Naive thymus-derived CD8-positive, alpha-beta T cell (primary cell): ENCODE measurements around the gene KRTAP4-8. TPM values are rescaled to one million over a fixed set of nuclear protein-coding genes. Genes with fewer than 3 reads are reported as not detected.
"Not testable (repeated sequence)": the region's sequence is repeated elsewhere in the genome, so short reads cannot be mapped to it uniquely, and the experiment has no call there.

Source experiments
- ATAC-seq, 2 donors: fragments of 150-1000 bp; cut with Tn5 transposase in 1 of 2; sonication (Bioruptor Pico), chemical (Tn5 transposase) in 1 of 2; 1 replicate in 1 of 2; 2 replicates in 1 of 2; pipeline ENCODE4 v1.10.0; 2021; ENCODE audit warnings: mild to moderate bottlenecking in 2 of 2, moderate library complexity in 2 of 2
- POLR2A ChIA-PET: fragments of 350-600 bp; sonication (Branson Sonifier 250); formaldehyde crosslinking; loops from one replicate; lab custom pipeline; 2021; ENCODE audit warnings: antibody characterized with exemption; lab: Charles Lee
- DNase-seq, 10 donors: peaks; one replicate each; pipeline versions ENCODE4 v3.0.0 to v3.0.0-alpha.2; 2020 to 2022
- H3K27ac Mint-ChIP-seq, 10 donors: one replicate each; pipeline ENCODE4 v1.8.0; 2020 to 2022; ENCODE audit warnings: mild to moderate bottlenecking in 10 of 10, mixed read lengths in 10 of 10, moderate library complexity in 4 of 10, inconsistent platforms in 1 of 10
- H3K27me3 Mint-ChIP-seq, 5 donors: one replicate each; pipeline ENCODE4 v1.8.0; 2021 to 2022; ENCODE audit warnings: mixed read lengths in 5 of 5
- H3K36me3 Mint-ChIP-seq, 3 donors: one replicate each; pipeline ENCODE4 v1.8.0; 2020 to 2022; ENCODE audit warnings: mixed read lengths in 3 of 3, mild to moderate bottlenecking in 2 of 3, inconsistent platforms in 1 of 3
- H3K4me1 Mint-ChIP-seq, 4 donors: one replicate each; pipeline ENCODE4 v1.8.0; 2021 to 2022; ENCODE audit warnings: mixed read lengths in 4 of 4
- H3K4me3 Mint-ChIP-seq, 10 donors: one replicate each; pipeline ENCODE4 v1.8.0; 2020 to 2022; ENCODE audit warnings: mild to moderate bottlenecking in 10 of 10, mixed read lengths in 10 of 10, moderate library complexity in 6 of 10, inconsistent platforms in 1 of 10
- H3K9me3 Mint-ChIP-seq, 9 donors: one replicate each; pipeline ENCODE4 v1.8.0; 2020 to 2022; ENCODE audit warnings: mixed read lengths in 9 of 9, mild to moderate bottlenecking in 3 of 9, inconsistent platforms in 1 of 9, moderate library complexity in 1 of 9
- polyA plus RNA-seq, 3 donors: library from polyadenylated mRNA; unstranded; fragments of 300-500 nt; fragmentation: Illumina TruSeq; gene quantifications; one replicate each; pipeline ENCODE4 v1.2.3, GENCODE V29; 2021
- total RNA-seq, 8 experiments: library from RNA in 2 of 8; stranded (reverse) in 2 of 8; gene quantifications; one replicate each; pipeline ENCODE4 v1.2.3 and lab custom pipeline; 2021 to 2026

KRTAP4-8 gene
- total RNA-seq (not detected), polyA plus RNA-seq (not detected), total RNA-seq (lab: John Stamatoyannopoulos, UW) (0 reads per million in 6 experiments)

DNA sequence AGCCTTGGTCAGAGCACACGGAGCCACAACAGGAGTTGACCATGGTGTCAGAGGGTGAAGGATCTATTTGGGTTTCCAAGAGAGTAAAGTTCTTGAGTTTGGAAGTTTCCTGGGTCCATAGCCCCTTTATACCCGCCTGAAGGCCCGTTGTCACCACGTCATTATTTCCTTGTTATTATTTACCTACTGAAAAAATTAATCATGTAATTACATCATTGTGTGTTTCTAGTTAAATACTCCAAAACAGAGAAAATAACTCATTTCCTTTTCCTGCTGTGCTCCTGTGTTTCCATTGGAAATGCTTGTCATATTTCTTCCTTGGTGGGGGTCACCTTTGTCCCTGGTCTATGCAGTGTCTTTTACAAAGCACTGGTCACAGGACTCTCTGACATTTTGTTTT lies at the start of gene KRTAP4-8:
KRTAP4-8 (minus strand) TSS at position 101 of the 400 bp plus-strand sequence; CDS start at position 43, 58 bp downstream.
- Mint-ChIP-seq H3K27me3 (peaks cover 6 to 14% (median 8%) of the 10 kb centered on the region in 5 donors), H3K4me3 (no peak within 1 kb of the TSS), H3K9me3 (peaks cover 0 to 2% (median 0%) of the 10 kb centered on the region in 9 donors), H3K27ac (peak within 1 kb of the TSS in 1 of 10 donors; percentile 47), H3K4me1 (peaks cover 6 to 20% (median 12%) of the 10 kb centered on the region in 4 donors), H3K36me3 (peaks cover 0 to 1% (median 1%) of the 10 kb centered on the region in 3 donors)
- DNase-seq, result no peak
- no peak for ATAC-seq
- POLR2A ChIA-PET, result no interaction called here

DNA sequence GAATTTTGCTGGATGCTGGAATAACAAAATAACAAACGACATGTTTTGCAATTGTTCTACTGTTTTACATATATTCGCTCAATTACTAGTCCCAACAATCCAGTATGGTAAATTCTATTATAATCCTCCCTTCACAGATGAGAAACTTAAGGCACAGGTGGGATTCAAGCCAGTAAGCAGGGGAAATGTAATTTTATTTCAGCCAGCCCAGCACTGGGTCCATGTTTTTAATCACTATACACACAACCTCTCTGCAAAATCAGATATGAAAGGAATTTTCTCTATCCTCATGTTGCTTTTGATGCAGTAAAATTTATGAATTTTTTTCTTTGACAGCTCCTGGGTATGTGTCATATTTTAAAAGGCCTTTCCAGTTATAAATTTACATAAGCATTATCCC lies 47.3 kb upstream of the KRTAP4-8 start:
- POLR2A ChIA-PET, result no interaction called here
- ATAC-seq, result no peak
- H3K27me3 Mint-ChIP-seq, result no peaks in the 10 kb centered on the region
- DNase-seq, result no peak
- H3K4me3 Mint-ChIP-seq, result peak overlapping the region in 1 of 10 donors; percentile 16
- peaks cover 0 to 29% (median 13%) of the 10 kb centered on the region in 3 donors for H3K36me3 Mint-ChIP-seq
- H3K27ac Mint-ChIP-seq, result no peak overlapping the region
- H3K4me1 Mint-ChIP-seq, result peaks cover 2 to 26% (median 8%) of the 10 kb centered on the region in 4 donors
- H3K9me3 Mint-ChIP-seq, result peaks cover 0 to 37% (median 23%) of the 10 kb centered on the region in 9 donors

DNA sequence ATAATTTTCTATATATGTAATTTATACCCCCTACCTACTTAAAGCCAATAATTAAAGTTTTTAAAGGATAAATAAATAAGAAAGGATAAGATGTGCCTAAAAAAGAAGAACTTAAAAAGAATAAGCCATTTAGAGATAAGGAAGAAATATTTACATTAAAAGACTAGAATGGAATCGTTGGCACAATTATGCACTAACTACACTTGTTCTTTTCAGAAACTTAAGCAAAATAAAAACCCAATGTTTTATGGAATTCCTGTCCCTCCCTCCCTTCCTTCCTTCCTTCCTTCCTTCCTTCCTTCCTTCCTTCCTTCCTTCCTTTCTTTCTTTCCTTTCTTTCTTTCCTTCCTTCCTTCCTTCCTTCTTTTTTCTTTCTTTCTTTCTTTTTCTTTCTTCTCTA lies 46.9 kb upstream of the KRTAP4-8 start:
- no peak for ATAC-seq
- Mint-ChIP-seq H3K4me1 (peaks cover 2 to 26% (median 8%) of the 10 kb centered on the region in 4 donors), H3K27ac (no peak overlapping the region), H3K9me3 (peaks cover 0 to 38% (median 27%) of the 10 kb centered on the region in 9 donors), H3K4me3 (peak overlapping the region in 1 of 10 donors; percentile 16), H3K36me3 (peaks cover 0 to 29% (median 13%) of the 10 kb centered on the region in 3 donors), H3K27me3 (no peaks in the 10 kb centered on the region)
- POLR2A ChIA-PET, result no interaction called here
- DNase-seq, result no peak

DNA sequence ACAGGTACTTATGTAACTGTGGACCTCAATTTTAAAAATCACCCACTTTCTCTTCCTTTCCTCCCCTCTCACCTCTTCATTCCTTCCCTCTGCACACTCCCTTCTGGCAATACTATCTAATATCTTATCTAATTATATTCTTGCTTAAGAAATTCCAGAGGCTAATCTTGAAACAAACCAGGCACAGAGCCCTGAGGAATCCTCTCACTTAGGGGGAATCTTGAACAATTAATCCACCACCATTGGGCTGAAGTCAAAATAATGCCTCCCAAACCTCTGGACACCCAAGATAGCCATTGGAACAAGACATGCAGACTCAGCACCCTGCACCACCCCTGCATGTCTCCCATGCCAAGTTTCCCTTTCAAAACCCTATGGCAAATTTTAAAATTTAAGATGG lies 43.4 kb upstream of the KRTAP4-8 start:
- Mint-ChIP-seq H3K4me1 (peaks cover 2 to 18% (median 9%) of the 10 kb centered on the region in 4 donors), H3K9me3 (peaks cover 0 to 52% (median 34%) of the 10 kb centered on the region in 9 donors), H3K4me3 (no peak overlapping the region), H3K36me3 (peaks cover 2 to 34% (median 21%) of the 10 kb centered on the region in 3 donors), H3K27me3 (peaks cover 0 to 2% (median 0%) of the 10 kb centered on the region in 5 donors), H3K27ac (no peak overlapping the region)
- no peak for DNase-seq
- ATAC-seq, result no peak
- POLR2A ChIA-PET, result interaction anchor here (0.8 kb wide), 1 partner anchor 10 kb away, joined by 3 read pairs; no protein-coding TSS in a partner anchor

DNA sequence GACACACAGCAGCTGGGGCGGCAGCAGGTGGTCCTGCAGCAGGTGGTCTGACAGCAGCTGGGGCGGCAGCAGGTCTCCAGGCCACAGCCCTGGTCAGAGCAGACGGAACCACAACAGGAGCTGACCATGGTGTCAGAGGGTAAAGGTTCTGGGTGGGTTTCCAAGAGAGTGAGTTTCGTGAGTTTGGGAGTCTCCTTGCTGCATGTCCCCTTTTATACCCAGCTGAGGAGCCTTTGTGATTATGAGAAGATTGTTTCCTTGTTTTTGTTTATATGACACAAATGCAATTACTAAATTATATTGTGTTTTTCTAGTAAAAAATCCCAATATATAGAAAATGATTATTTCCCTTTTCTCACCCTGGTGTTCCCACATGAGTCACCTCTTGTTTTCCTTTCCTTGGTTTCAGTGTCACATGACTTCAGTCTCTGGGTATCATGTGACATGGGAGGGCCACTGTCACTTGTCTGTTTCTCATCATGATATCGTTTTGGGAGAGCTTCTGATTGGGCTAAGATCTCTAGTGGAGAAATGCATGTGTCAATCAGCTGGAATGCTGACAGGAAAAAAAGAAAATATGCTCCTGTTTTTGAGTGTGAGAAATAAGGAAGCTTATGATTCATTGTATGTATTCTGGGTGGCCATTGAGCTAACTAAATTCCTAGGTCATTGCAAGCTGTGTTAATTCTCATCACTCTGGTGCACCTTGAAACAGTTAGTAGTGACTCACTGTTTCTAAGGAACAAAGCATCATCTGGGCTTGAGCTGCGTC lies 42.6 kb upstream of the KRTAP4-8 start, which contains the start of gene KRTAP4-6:
KRTAP4-6 (minus strand) TSS at position 185 of the 772 bp plus-strand sequence; CDS start at position 128, 57 bp downstream.
- Mint-ChIP-seq H3K27ac (peak within 1 kb of the TSS in 1 of 10 donors; percentile 85), H3K36me3 (peaks cover 2 to 34% (median 21%) of the 10 kb centered on the region in 3 donors), H3K27me3 (peaks cover 0 to 2% (median 0%) of the 10 kb centered on the region in 5 donors), H3K4me1 (peaks cover 2 to 13% (median 9%) of the 10 kb centered on the region in 4 donors), H3K9me3 (peaks cover 0 to 52% (median 34%) of the 10 kb centered on the region in 9 donors), H3K4me3 (peak within 1 kb of the TSS in 1 of 10 donors; percentile 42)
- no peak for ATAC-seq
- POLR2A ChIA-PET, result interaction anchor here (0.7 to 0.8 kb wide), 2 partner anchors 9 to 299 kb away, joined by 3 read pairs; no protein-coding TSS in a partner anchor
- no peak for DNase-seq

DNA sequence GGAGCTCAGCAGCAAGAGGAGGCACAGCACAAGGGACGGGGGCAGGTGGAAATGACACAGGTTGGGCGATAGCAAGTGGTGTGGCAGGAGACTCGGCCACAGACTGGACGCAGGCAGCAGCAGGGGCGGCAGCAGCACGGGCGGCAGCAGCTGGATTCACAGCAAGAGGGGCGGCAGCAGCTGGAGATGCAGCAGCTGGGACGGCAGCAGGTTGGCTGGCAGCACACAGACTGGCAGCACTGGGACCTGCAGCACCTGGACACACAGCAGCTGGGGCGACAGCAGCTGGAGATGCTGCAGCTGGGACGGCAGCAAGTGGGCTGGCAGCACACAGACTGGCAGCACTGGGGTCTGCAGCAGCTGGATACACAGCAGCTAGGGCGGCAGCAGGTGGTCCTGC lies 41.9 kb upstream of the KRTAP4-8 start:
- Mint-ChIP-seq H3K4me1 (peaks cover 2 to 11% (median 6%) of the 10 kb centered on the region in 4 donors), H3K9me3 (peaks cover 0 to 52% (median 34%) of the 10 kb centered on the region in 9 donors), H3K27ac (peak overlapping the region in 1 of 10 donors; percentile 85), H3K36me3 (peaks cover 2 to 34% (median 21%) of the 10 kb centered on the region in 3 donors), H3K4me3 (peak overlapping the region in 1 of 10 donors; percentile 42)
- POLR2A ChIA-PET, H3K27me3 Mint-ChIP-seq, ATAC-seq, DNase-seq: not testable (repeated sequence)

DNA sequence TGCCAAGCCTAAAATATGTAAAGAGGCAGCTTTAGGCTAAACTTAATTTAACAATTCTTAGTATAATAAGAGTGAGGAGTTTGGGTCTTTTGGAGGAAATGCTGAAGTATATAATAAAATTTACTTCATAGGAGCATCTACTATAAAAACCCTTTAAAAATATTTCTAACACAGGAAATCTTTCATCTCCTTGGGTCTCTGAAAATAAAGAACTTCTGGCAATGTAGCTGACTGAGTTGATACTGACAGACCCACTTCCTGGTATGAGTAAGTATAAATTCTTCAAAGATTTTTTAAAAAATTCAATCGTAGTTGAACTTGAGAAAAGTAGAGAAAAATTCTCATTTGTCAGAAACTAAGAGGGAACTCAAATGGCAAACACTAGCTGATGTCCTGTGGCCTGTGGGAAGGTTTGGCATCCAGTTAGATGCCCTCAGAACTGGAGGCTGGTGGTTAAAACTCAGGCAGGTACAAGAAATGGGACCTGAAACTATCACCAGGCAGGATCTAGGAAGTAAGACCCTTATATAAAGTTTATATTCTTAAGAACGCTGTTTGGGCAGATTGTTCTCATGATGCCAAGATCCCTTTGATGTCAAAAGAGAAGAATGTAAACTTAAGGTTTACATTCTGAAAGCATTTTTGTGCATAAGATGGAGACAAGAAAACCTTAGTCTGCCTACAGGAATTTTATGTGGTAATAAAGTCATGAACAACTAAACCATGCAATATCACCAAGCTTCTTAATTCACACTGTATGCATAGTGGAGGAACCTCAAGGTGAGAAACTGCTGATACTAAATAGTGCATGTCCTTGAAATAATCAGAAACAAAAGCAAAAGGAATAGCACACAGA lies 36.2 kb upstream of the KRTAP4-8 start:
- Mint-ChIP-seq H3K27ac (peak overlapping the region in 9 of 10 donors; percentile 74 to 95 (median 90)), H3K4me3 (peak overlapping the region in 8 of 10 donors; percentile 54 to 80 (median 66)), H3K4me1 (peaks cover 23 to 47% (median 39%) of the 10 kb centered on the region in 4 donors), H3K27me3 (no peaks in the 10 kb centered on the region), H3K36me3 (peaks cover 0 to 4% (median 0%) of the 10 kb centered on the region in 3 donors), H3K9me3 (peaks cover 0 to 10% (median 4%) of the 10 kb centered on the region in 9 donors)
- ATAC-seq (peak; percentile 70 to 95), DNase-seq (peak in 3 of 10 donors; percentile 3 to 56 (median 14))
- POLR2A ChIA-PET, result interaction anchor here (0.8 to 1.5 kb wide), 3 partner anchors 14 to 414 kb away, joined by 3 to 4 read pairs (median 3); no protein-coding TSS in a partner anchor

DNA sequence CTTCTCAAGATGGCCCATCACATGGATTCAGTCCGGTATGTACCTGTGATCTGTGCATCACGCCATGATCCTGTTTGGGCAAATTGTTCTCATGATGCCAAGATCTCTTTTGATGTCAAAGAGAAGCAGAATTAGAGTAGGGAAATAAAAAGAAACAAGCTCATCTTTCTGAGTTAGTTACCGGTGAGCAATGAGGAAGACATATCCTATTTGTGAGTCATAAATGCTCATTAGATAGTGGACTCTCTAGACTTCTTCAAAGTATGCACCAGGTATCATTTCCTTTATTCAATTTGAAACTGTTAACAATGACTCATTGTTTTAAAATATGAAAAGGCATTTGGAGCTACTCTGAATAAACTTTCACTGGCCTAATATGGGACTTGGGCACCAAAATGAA lies 34.0 kb upstream of the KRTAP4-8 start:
- Mint-ChIP-seq H3K27me3 (no peaks in the 10 kb centered on the region), H3K4me1 (peaks cover 29 to 61% (median 48%) of the 10 kb centered on the region in 4 donors), H3K27ac (peak overlapping the region in 3 of 10 donors; percentile 46 to 50 (median 48)), H3K36me3 (peaks cover 0 to under 1% (median 0%) of the 10 kb centered on the region in 3 donors), H3K4me3 (peak overlapping the region in 2 of 10 donors; percentile 5 to 9), H3K9me3 (peaks cover 0 to 5% (median 0%) of the 10 kb centered on the region in 9 donors)
- POLR2A ChIA-PET, result interaction anchor here (1.3 to 2.7 kb wide), 2 partner anchors 9 to 177 kb away, joined by 3 to 6 read pairs; partner anchors contain the start of gene KRTAP16-1
- ATAC-seq (no peak), DNase-seq (no peak)

DNA sequence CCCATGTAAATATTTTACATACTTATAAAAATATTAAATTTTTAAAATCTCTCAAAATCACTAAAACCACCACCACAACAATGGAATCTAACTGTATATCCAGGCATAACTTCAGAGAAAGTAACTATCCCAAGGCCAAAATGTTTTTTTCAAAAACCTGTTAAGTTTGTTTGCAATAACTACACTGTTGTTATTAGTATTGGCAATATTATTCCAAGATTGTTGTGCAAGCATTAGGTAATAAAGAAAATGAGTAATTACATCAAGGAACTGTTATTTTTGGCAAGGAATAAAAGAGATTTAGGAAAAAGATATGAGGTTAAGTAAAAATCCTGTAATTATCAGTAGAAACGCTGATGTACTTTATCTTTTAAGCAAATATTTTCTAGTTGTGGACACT lies 29.4 kb upstream of the KRTAP4-8 start:
- ATAC-seq, result no peak
- Mint-ChIP-seq H3K27ac (no peak overlapping the region), H3K36me3 (no peaks in the 10 kb centered on the region), H3K4me3 (no peak overlapping the region), H3K27me3 (no peaks in the 10 kb centered on the region), H3K9me3 (peaks cover 0 to 10% (median under 1%) of the 10 kb centered on the region in 9 donors), H3K4me1 (peaks cover 40 to 85% (median 71%) of the 10 kb centered on the region in 4 donors)
- DNase-seq, result no peak
- POLR2A ChIA-PET, result no interaction called here

DNA sequence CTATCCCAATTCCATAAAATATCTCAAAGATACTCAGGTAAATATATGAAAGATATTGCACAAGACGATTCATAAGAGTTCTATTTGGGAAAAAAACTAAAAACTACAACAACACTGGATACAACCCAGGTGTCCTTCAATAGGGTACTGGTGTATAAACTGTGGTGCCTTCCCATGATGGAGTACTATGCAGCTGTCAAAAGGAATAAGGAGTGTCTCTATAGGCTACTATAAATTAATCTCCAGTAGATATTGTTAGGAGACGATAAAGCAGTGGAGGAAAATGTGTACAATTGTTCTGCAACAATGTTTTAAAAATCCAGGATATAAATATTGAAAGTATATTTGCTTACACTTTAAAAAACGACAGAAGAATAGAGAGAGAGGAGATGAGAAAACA lies 28.5 kb upstream of the KRTAP4-8 start:
- peak overlapping the region in 2 of 10 donors; percentile 21 to 71 for H3K27ac Mint-ChIP-seq
- peak overlapping the region in 6 of 10 donors; percentile 3 to 92 (median 49) for H3K4me3 Mint-ChIP-seq
- DNase-seq, result no peak
- H3K36me3 Mint-ChIP-seq, result no peaks in the 10 kb centered on the region
- peaks cover 36 to 78% (median 66%) of the 10 kb centered on the region in 4 donors for H3K4me1 Mint-ChIP-seq
- ATAC-seq, result no peak
- H3K9me3 Mint-ChIP-seq, result peaks cover 0 to 10% (median 2%) of the 10 kb centered on the region in 9 donors
- H3K27me3 Mint-ChIP-seq, result no peaks in the 10 kb centered on the region
- POLR2A ChIA-PET, result interaction anchor here (0.6 to 1.6 kb wide), 2 partner anchors 155 to 182 kb away, joined by 3 to 4 read pairs; partner anchors contain the start of gene KRTAP16-1

DNA sequence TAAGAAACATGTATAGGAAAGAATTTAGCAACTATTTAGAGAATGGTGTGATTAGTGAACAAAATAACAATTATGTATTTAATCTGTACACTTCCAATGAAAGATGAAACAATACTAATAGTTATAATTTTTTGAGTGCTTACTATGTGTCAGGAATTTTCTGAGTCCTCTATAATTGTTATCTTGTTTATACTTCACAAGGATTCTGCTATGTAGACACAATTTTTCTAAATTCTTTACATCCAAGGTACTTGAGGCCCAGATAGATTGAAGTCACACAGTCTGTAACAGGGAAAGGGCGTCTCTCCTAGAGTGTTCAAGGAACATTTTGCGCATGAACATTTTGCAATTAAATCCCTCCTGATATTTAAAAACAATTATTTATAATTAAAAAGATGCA lies 27.1 kb upstream of the KRTAP4-8 start:
- Mint-ChIP-seq H3K4me1 (peaks cover 35 to 76% (median 68%) of the 10 kb centered on the region in 4 donors), H3K27ac (peak overlapping the region in 6 of 10 donors; percentile 40 to 78 (median 49)), H3K36me3 (no peaks in the 10 kb centered on the region), H3K4me3 (peak overlapping the region in 7 of 10 donors; percentile 36 to 92 (median 82)), H3K9me3 (peaks cover 0 to 13% (median 3%) of the 10 kb centered on the region in 9 donors), H3K27me3 (no peaks in the 10 kb centered on the region)
- ATAC-seq (no peak), DNase-seq (no peak)
- POLR2A ChIA-PET, result interaction anchor here (1.4 kb wide), 2 partner anchors 9 to 197 kb away, joined by 3 read pairs; no protein-coding TSS in a partner anchor
